Mucosa of descending colon (tissue), 3 donors: ENCODE results near the gene ADAM12. TPM values are rescaled to one million over a fixed set of nuclear protein-coding genes. Genes with fewer than 3 reads are reported as not detected.

ENCODE experiments used
- ATAC-seq: fragments of 200-7000 bp; cut with Tn5 transposase; one replicate; pipeline ENCODE4 v1.9.1; 2020; ENCODE audit warnings: mild to moderate bottlenecking, moderate library complexity
- DNase-seq, 3 donors: peaks; one replicate each; pipeline ENCODE4 v3.0.0-alpha.2; 2020
- H3K36me3 ChIP-seq: fragments of 200-600 bp; one replicate; pipeline ENCODE4 v1.8.0; 2021; ENCODE audit warnings: low read depth, mild to moderate bottlenecking
- H3K4me1 ChIP-seq: fragments of 200-600 bp; one replicate; pipeline ENCODE4 v1.8.0; 2021; ENCODE audit warnings: low read depth, mild to moderate bottlenecking
- H3K4me3 ChIP-seq: fragments of 200-600 bp; one replicate; pipeline ENCODE4 v1.8.0; 2021; ENCODE audit warnings: mild to moderate bottlenecking
- H3K9me3 ChIP-seq: fragments of 200-600 bp; one replicate; pipeline ENCODE4 v1.8.0; 2021; ENCODE audit warnings: mild to moderate bottlenecking
- CTCF ChIP-seq: fragments of 200-600 bp; IDR thresholded peaks from one replicate; pipeline ENCODE4 v1.8.0; 2022; ENCODE audit warnings: antibody characterized with exemption, mild to moderate bottlenecking
- intact Hi-C, 2 donors: fragments of 100-400 bp; cut with DNase I in 1 of 2; cut with micrococcal nuclease in 1 of 2; formaldehyde crosslinking; loops; one replicate each; pipeline versions ENCODE4 v1.11.0 to v1.11.1; 2022; cut with DNase I, micrococcal nuclease
- total RNA-seq, 3 donors: library from RNA; stranded (reverse); fragmentation: NEBNext Ultra II Directional in 2 of 3; extraction: Animal tissue kit (Norgen Biotek cat#: 25700) in 2 of 3; gene quantifications; one replicate each; pipeline versions ENCODE4 v1.2.1 to v1.2.4, GENCODE V29; 2021 to 2023
- donor health status: DM: no; HTN: no; CAD: no; lungs with moderate emphysema.
- donor health status: DM: no; HTN: no; CAD: no.
- donor health status: DM: no; HTN: yes; CAD: no.

Gene ADAM12
- total RNA-seq, 3 donors from 2014 or later = 0.20 to 0.89 (median 0.66) TPM

- H3K4me3 ChIP-seq = no peak overlapping the region
- intact Hi-C loops = no loop called here
- H3K36me3 ChIP-seq = no peaks in the 10 kb centered on the region
- ATAC-seq (no peak), DNase-seq (no peak)
- no peaks in the 10 kb centered on the region for H3K4me1 ChIP-seq
- TF ChIP-seq CTCF = no peak
- no peaks in the 10 kb centered on the region for H3K9me3 ChIP-seq
Observed at GRCh38 chr10:126277181-126277580, 111.1 kb downstream of the ADAM12 start.

GRCh38 chr10:126272526-126272925 is 115.8 kb downstream of the ADAM12 start:
- no peak for TF ChIP-seq CTCF
- no peaks in the 10 kb centered on the region for H3K4me1 ChIP-seq
- H3K4me3 ChIP-seq = no peak overlapping the region
- H3K9me3 ChIP-seq = no peaks in the 10 kb centered on the region
- ATAC-seq (no peak), DNase-seq (no peak)
- no peaks in the 10 kb centered on the region for H3K36me3 ChIP-seq
- intact Hi-C loops = no loop called here

- ATAC-seq (no peak), DNase-seq (no peak)
- no peak for TF ChIP-seq CTCF
- Histone ChIP-seq H3K4me3 (no peak overlapping the region), H3K36me3 (no peaks in the 10 kb centered on the region), H3K9me3 (no peaks in the 10 kb centered on the region), H3K4me1 (no peaks in the 10 kb centered on the region)
- intact Hi-C loops = no loop called here
Observed at GRCh38 chr10:126270111-126270510, 118.2 kb downstream of the ADAM12 start.

- Histone ChIP-seq H3K9me3 (no peaks in the 10 kb centered on the region), H3K4me1 (no peaks in the 10 kb centered on the region), H3K36me3 (no peaks in the 10 kb centered on the region), H3K4me3 (no peak overlapping the region)
- DNase-seq (no peak), ATAC-seq (no peak)
- intact Hi-C loops = no loop called here
- TF ChIP-seq CTCF = no peak
Observed at GRCh38 chr10:126268013-126268920, 120.0 kb downstream of the ADAM12 start.

GRCh38 chr10:126264102-126265018 is 123.9 kb downstream of the ADAM12 start:
- ATAC-seq = no peak
- Histone ChIP-seq H3K9me3 (no peaks in the 10 kb centered on the region), H3K4me1 (no peaks in the 10 kb centered on the region), H3K36me3 (no peaks in the 10 kb centered on the region), H3K4me3 (no peak overlapping the region)
- intact Hi-C loops = no loop called here
- no peak for TF ChIP-seq CTCF
- no peak for DNase-seq
